Measurements from ENCODE around the gene METTL14.

The METTL14 gene

DNA sequence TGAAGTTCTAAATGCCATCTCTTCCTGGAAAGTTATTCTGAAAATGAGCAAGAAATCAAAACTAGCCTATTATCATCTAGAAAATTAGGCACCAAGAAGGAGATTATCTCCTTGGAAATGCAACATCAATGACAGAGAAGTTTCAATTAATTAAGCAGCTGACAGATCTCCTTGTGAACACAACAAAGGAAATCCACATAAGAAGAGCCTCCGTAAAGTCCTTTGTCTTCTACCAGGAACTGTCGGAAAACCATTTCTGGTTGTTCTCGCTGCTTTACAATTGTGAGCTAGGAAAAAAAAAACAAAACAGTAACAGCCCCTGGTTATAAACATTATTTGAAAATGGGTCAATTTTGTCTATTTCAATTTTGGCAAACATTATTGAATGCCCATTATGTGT lies 38.2 kb downstream of the METTL14 start:
- no peaks in the 10 kb centered on the region for H3K9me3 ChIP-seq (replicated peaks in 1 of 2; ENCODE audit: control insufficient read depth in 2 of 2, insufficient read depth in 1 of 2, low read depth in 1 of 2, low read length in 2 of 2)
- H2BK15ac ChIP-seq (ENCODE audit: low read length) = no peak overlapping the region
- no peak overlapping the region for H2BK120ac ChIP-seq (ENCODE audit: low read depth, low read length)
- WGBS, 2 donors (ENCODE audit: extremely low coverage in 2 of 2, insufficient read length in 2 of 2, insufficient replicate concordance in 1 of 2) = no CpG with 5 or more reads among the region's 3 CpGs
- DNase-seq (ENCODE audit: low spot score) = no peak
- no peak overlapping the region for H2BK12ac ChIP-seq (ENCODE audit: low read length)
- no peak overlapping the region for H3K4ac ChIP-seq (ENCODE audit: low read length)
- no peak overlapping the region for H2AK5ac ChIP-seq (ENCODE audit: low read depth, low read length)
- H3K4me2 ChIP-seq (ENCODE audit: insufficient read depth, low read length, poor library complexity, severe bottlenecking) = no peak overlapping the region
- no peaks in the 10 kb centered on the region for H3K27me3 ChIP-seq (ENCODE audit: control insufficient read depth in 3 of 3, insufficient read depth in 3 of 3, low read depth in 1 of 3, low read length in 3 of 3)
- no peak overlapping the region for H2AFZ ChIP-seq (ENCODE audit: low read length)
- no peak overlapping the region for H3K14ac ChIP-seq (ENCODE audit: low read length)
- H3K36me3 ChIP-seq (replicated peaks in 1 of 2; ENCODE audit: control insufficient read depth in 2 of 2, insufficient read depth in 2 of 2, low read length in 2 of 2) = peaks cover 9 to 19% of the 10 kb centered on the region in 2 donors
- no peak overlapping the region for H4K8ac ChIP-seq (ENCODE audit: low read depth, low read length)
- no peak overlapping the region for H3K23ac ChIP-seq (ENCODE audit: low read depth, low read length, poor library complexity)
- no peak overlapping the region for H2BK5ac ChIP-seq (ENCODE audit: low read length)
- no peaks in the 10 kb centered on the region for H3K79me1 ChIP-seq (ENCODE audit: low read depth, low read length)
- H4K91ac ChIP-seq (ENCODE audit: low read depth, low read length, poor library complexity) = no peak overlapping the region
- no peak overlapping the region for H3K18ac ChIP-seq (ENCODE audit: low read length)
- no peak overlapping the region for H3K4me3 ChIP-seq (ENCODE audit: low read length in 2 of 2)
- H3K9ac ChIP-seq (ENCODE audit: low read depth, low read length, poor library complexity) = no peak overlapping the region
- H3K27ac ChIP-seq (replicated peaks; ENCODE audit: low read length) = no peak overlapping the region
- no peaks in the 10 kb centered on the region for H3K4me1 ChIP-seq (ENCODE audit: control insufficient read depth in 2 of 2, insufficient read depth in 1 of 2, low read depth in 1 of 2, low read length in 2 of 2)

DNA sequence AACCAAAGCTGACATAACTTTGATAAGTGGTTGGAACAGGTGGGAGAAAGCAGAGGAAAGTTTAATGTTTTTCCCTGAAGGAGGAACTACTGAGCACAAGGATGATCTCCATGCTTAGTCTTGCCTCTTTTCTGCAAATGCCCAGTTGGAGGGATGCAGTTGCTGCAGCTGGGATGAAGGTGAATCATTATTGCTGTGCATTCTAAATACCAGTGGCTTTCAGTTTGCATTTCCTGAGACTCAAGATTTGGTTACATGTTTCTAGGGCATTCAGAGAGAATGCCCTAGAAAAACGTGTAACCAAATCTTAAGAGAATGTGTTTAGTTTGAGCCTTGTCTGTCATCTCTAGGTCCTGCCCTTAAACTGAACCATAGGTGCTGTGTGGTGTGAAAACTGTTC lies 42.2 kb downstream of the METTL14 start:
- no peak overlapping the region for H2BK12ac ChIP-seq (ENCODE audit: low read length)
- no peak overlapping the region for H3K4me2 ChIP-seq (ENCODE audit: insufficient read depth, low read length, poor library complexity, severe bottlenecking)
- no peaks in the 10 kb centered on the region for H3K79me1 ChIP-seq (ENCODE audit: low read depth, low read length)
- H3K23ac ChIP-seq (ENCODE audit: low read depth, low read length, poor library complexity) = no peak overlapping the region
- H3K36me3 ChIP-seq (replicated peaks in 1 of 2; ENCODE audit: control insufficient read depth in 2 of 2, insufficient read depth in 2 of 2, low read length in 2 of 2) = peaks cover 11 to 31% of the 10 kb centered on the region in 2 donors
- H2AFZ ChIP-seq (ENCODE audit: low read length) = no peak overlapping the region
- DNase-seq (ENCODE audit: low spot score) = no peak
- H3K4me3 ChIP-seq (ENCODE audit: low read length in 2 of 2) = no peak overlapping the region
- no peak overlapping the region for H2BK5ac ChIP-seq (ENCODE audit: low read length)
- no peak overlapping the region for H3K9ac ChIP-seq (ENCODE audit: low read depth, low read length, poor library complexity)
- H4K91ac ChIP-seq (ENCODE audit: low read depth, low read length, poor library complexity) = no peak overlapping the region
- WGBS, 2 donors (ENCODE audit: extremely low coverage in 2 of 2, insufficient read length in 2 of 2, insufficient replicate concordance in 1 of 2) = no CpG with 5 or more reads among the region's 1 CpG
- no peaks in the 10 kb centered on the region for H3K9me3 ChIP-seq (replicated peaks in 1 of 2; ENCODE audit: control insufficient read depth in 2 of 2, insufficient read depth in 1 of 2, low read depth in 1 of 2, low read length in 2 of 2)
- H3K27me3 ChIP-seq (ENCODE audit: control insufficient read depth in 3 of 3, insufficient read depth in 3 of 3, low read depth in 1 of 3, low read length in 3 of 3) = no peaks in the 10 kb centered on the region
- H3K18ac ChIP-seq (ENCODE audit: low read length) = no peak overlapping the region
- H2AK5ac ChIP-seq (ENCODE audit: low read depth, low read length) = no peak overlapping the region
- no peak overlapping the region for H3K14ac ChIP-seq (ENCODE audit: low read length)
- no peak overlapping the region for H3K4ac ChIP-seq (ENCODE audit: low read length)
- H3K27ac ChIP-seq (replicated peaks; ENCODE audit: low read length) = no peak overlapping the region
- no peaks in the 10 kb centered on the region for H3K4me1 ChIP-seq (ENCODE audit: control insufficient read depth in 2 of 2, insufficient read depth in 1 of 2, low read depth in 1 of 2, low read length in 2 of 2)
- no peak overlapping the region for H2BK15ac ChIP-seq (ENCODE audit: low read length)
- H2BK120ac ChIP-seq (ENCODE audit: low read depth, low read length) = no peak overlapping the region
- no peak overlapping the region for H4K8ac ChIP-seq (ENCODE audit: low read depth, low read length)

DNA sequence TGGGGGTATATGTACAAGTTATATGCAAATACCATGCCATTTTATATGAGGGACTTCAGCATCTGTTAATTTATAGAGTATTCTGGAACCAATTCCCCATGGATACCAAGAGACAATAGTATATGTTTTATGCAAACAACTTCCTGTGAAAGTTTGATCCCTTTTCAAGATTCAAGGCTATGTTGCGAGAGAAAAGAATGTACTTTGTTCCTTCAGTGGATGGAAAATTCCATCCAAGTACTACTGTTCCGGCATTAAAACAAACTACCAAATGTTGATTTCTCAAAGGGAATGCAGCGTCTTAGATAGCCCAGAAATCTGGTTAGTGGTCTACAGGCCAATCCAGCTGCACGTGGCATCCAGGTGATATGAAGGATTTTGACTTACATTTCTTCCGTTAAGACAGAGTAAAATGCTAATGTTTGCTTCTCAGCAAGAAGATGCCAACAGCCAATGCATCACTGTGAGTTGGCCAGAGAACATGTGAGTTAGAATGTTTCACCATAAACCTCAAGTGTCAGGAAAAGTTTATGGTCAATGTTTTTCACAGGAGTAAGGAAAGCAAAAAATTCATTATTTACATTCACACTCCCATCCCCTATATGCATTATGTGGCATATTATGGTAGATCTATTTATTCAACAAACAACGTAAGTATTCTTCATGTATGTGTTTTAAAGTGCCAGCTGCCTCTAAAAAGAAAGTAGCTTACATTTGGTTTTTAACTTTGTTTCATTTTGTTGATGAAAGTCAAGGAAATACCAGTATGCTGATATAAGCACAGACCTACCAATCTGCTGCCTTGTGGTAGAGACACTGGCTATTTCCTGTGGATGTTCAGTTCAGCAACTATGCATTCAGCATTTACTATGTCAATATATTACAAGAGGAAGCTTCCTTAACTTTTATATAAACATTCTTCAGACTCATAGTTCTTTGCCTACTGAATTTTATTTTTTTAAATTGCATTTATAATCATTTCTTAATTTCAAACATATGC lies 44.4 kb downstream of the METTL14 start:
- Histone ChIP-seq H3K4me2 (ENCODE audit: insufficient read depth, low read length, poor library complexity, severe bottlenecking) (no peak overlapping the region), H2BK12ac (ENCODE audit: low read length) (no peak overlapping the region), H3K27ac (replicated peaks; ENCODE audit: low read length) (no peak overlapping the region), H4K8ac (ENCODE audit: low read depth, low read length) (no peak overlapping the region), H4K91ac (ENCODE audit: low read depth, low read length, poor library complexity) (no peak overlapping the region), H2BK5ac (ENCODE audit: low read length) (no peak overlapping the region), H3K23ac (ENCODE audit: low read depth, low read length, poor library complexity) (no peak overlapping the region), H2AK5ac (ENCODE audit: low read depth, low read length) (no peak overlapping the region), H2BK15ac (ENCODE audit: low read length) (no peak overlapping the region), H3K9me3 (replicated peaks in 1 of 2; ENCODE audit: control insufficient read depth in 2 of 2, insufficient read depth in 1 of 2, low read depth in 1 of 2, low read length in 2 of 2) (no peaks in the 10 kb centered on the region), H3K36me3 (replicated peaks in 1 of 2; ENCODE audit: control insufficient read depth in 2 of 2, insufficient read depth in 2 of 2, low read length in 2 of 2) (peaks cover 14 to 33% of the 10 kb centered on the region in 2 donors), H3K27me3 (ENCODE audit: control insufficient read depth in 3 of 3, insufficient read depth in 3 of 3, low read depth in 1 of 3, low read length in 3 of 3) (no peaks in the 10 kb centered on the region), H3K4ac (ENCODE audit: low read length) (no peak overlapping the region), H3K18ac (ENCODE audit: low read length) (no peak overlapping the region), H2AFZ (ENCODE audit: low read length) (no peak overlapping the region), H3K4me3 (ENCODE audit: low read length in 2 of 2) (no peak overlapping the region), H3K9ac (ENCODE audit: low read depth, low read length, poor library complexity) (no peak overlapping the region), H3K14ac (ENCODE audit: low read length) (no peak overlapping the region), H3K79me1 (ENCODE audit: low read depth, low read length) (no peaks in the 10 kb centered on the region), H2BK120ac (ENCODE audit: low read depth, low read length) (no peak overlapping the region), H3K4me1 (ENCODE audit: control insufficient read depth in 2 of 2, insufficient read depth in 1 of 2, low read depth in 1 of 2, low read length in 2 of 2) (no peaks in the 10 kb centered on the region)
- no peak for DNase-seq (ENCODE audit: low spot score)
- no CpG with 5 or more reads among the region's 6 CpGs for WGBS, 2 donors (ENCODE audit: extremely low coverage in 2 of 2, insufficient read length in 2 of 2, insufficient replicate concordance in 1 of 2)

DNA sequence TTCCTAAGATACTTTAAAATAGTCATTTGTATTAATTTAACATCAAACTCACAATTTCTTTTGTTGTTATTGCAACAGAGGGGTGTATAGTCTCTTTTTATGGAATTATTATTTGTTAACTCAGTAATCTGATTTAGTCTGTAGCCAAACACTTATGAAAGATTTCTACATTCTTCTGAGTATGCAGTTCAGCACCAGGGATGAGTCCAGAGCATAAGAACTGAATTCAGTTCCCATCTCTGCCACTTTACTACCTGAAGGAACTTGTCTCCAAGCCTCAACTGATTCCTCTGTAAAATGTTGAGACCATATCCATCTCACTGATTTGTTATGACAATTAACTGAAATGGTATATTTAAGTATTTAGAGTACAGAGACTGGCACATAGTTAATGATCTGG lies 45.5 kb downstream of the METTL14 start:
- Histone ChIP-seq H3K27ac (replicated peaks; ENCODE audit: low read length) (no peak overlapping the region), H3K4ac (ENCODE audit: low read length) (no peak overlapping the region), H4K8ac (ENCODE audit: low read depth, low read length) (no peak overlapping the region), H3K18ac (ENCODE audit: low read length) (no peak overlapping the region), H3K79me1 (ENCODE audit: low read depth, low read length) (no peaks in the 10 kb centered on the region), H3K9ac (ENCODE audit: low read depth, low read length, poor library complexity) (no peak overlapping the region), H3K14ac (ENCODE audit: low read length) (no peak overlapping the region), H3K36me3 (replicated peaks in 1 of 2; ENCODE audit: control insufficient read depth in 2 of 2, insufficient read depth in 2 of 2, low read length in 2 of 2) (peaks cover 14 to 30% of the 10 kb centered on the region in 2 donors), H4K91ac (ENCODE audit: low read depth, low read length, poor library complexity) (no peak overlapping the region), H3K4me2 (ENCODE audit: insufficient read depth, low read length, poor library complexity, severe bottlenecking) (no peak overlapping the region), H3K9me3 (replicated peaks in 1 of 2; ENCODE audit: control insufficient read depth in 2 of 2, insufficient read depth in 1 of 2, low read depth in 1 of 2, low read length in 2 of 2) (no peaks in the 10 kb centered on the region), H3K27me3 (ENCODE audit: control insufficient read depth in 3 of 3, insufficient read depth in 3 of 3, low read depth in 1 of 3, low read length in 3 of 3) (no peaks in the 10 kb centered on the region), H2BK5ac (ENCODE audit: low read length) (no peak overlapping the region), H3K4me1 (ENCODE audit: control insufficient read depth in 2 of 2, insufficient read depth in 1 of 2, low read depth in 1 of 2, low read length in 2 of 2) (no peaks in the 10 kb centered on the region), H2AK5ac (ENCODE audit: low read depth, low read length) (no peak overlapping the region), H2AFZ (ENCODE audit: low read length) (no peak overlapping the region), H2BK120ac (ENCODE audit: low read depth, low read length) (no peak overlapping the region), H3K23ac (ENCODE audit: low read depth, low read length, poor library complexity) (no peak overlapping the region), H3K4me3 (ENCODE audit: low read length in 2 of 2) (no peak overlapping the region), H2BK12ac (ENCODE audit: low read length) (no peak overlapping the region), H2BK15ac (ENCODE audit: low read length) (no peak overlapping the region)
- no peak for DNase-seq (ENCODE audit: low spot score)

Data from neuronal stem cell (in vitro differentiated cells).